GM10248 (cell line): ENCODE data around the gene RORC.
"Not testable (repeated sequence)": the region's sequence is repeated elsewhere in the genome, so short reads cannot be mapped to it uniquely, and the experiment has no call there.

Source experiments
- CTCF ChIA-PET: fragments of 300-600 bp; sonication (Branson Sonifier 250); formaldehyde crosslinking; extraction: SDS; loops from one replicate; lab custom pipeline; 2021; ENCODE audit warnings: antibody characterized with exemption; lab: Yijun Ruan, JAX
- POLR2A ChIA-PET: fragments of 350-650 bp; sonication (Branson Sonifier 250); formaldehyde crosslinking; extraction: SDS; loops from one replicate; lab custom pipeline; 2020; ENCODE audit warnings: antibody characterized with exemption; lab: Yijun Ruan, JAX
- DNase-seq: peaks from one replicate; pipeline ENCODE4 v3.0.0; 2012; ENCODE audit errors: extremely low spot score
- CTCF ChIP-seq: IDR thresholded peaks from 2 replicates; pipeline ENCODE4 v1.5.1; 2012; ENCODE audit warnings: mild to moderate bottlenecking, low read depth; ENCODE audit errors: extremely low read depth, missing control alignments, control extremely low read depth

RORC gene

GRCh38 chr1:151831605-151832004, at the start of gene RORC:
Gene RORC (minus strand): TSS chr1:151831802. CDS start chr1:151831764, 38 bp downstream.
- ChIA-PET CTCF (interaction anchor here (1.7 kb wide), 1 partner anchor 304 kb away, joined by 3 read pairs; no protein-coding TSS in a partner anchor), POLR2A (no interaction called here)
- TF ChIP-seq CTCF = no peak
- DNase-seq = no peak

GRCh38 chr1:151875419-151876097, 44.0 kb upstream of the RORC start:
- no peak for DNase-seq
- ChIA-PET CTCF (interaction anchor here (1.1 to 1.2 kb wide), 3 partner anchors 11 to 18 kb away, joined by 3 to 4 read pairs (median 4); no protein-coding TSS in a partner anchor), POLR2A (no interaction called here)
- no peak for TF ChIP-seq CTCF

- CTCF ChIA-PET, POLR2A ChIA-PET, DNase-seq: not testable (repeated sequence)
These were observed 41.2 kb upstream of the RORC start for GRCh38 chr1:151872776-151873175.

GRCh38 chr1:151871284-151872030, 39.9 kb upstream of the RORC start:
- no peak for TF ChIP-seq CTCF
- no peak for DNase-seq
- CTCF ChIA-PET = interaction anchor here (1.1 to 1.6 kb wide), 2 partner anchors 10 to 13 kb away, joined by 3 to 5 read pairs; no protein-coding TSS in a partner anchor
- POLR2A ChIA-PET = interaction anchor here (0.7 kb wide), 1 partner anchor 30 kb away, joined by 9 read pairs; no protein-coding TSS in a partner anchor

GRCh38 chr1:151868486-151868885, 36.9 kb upstream of the RORC start:
- ChIA-PET CTCF (no interaction called here), POLR2A (no interaction called here)
- no peak for TF ChIP-seq CTCF
- no peak for DNase-seq

GRCh38 chr1:151867765-151868411, 36.3 kb upstream of the RORC start:
- DNase-seq = no peak
- ChIA-PET CTCF (no interaction called here), POLR2A (no interaction called here)
- no peak for TF ChIP-seq CTCF
